Neural cell (in vitro differentiated cells): ENCODE data around the gene KDF1. TPM values are rescaled to one million over a fixed set of nuclear protein-coding genes. Genes with fewer than 3 reads are reported as not detected.

Source experiments
- H2AFZ ChIP-seq: fragments of 200-600, 300-800 bp; sonication (generic), shearing (Covaris generic); 2 replicates; pipeline ENCODE4 v1.6.0; 2014; ENCODE audit warnings: low read depth, mild to moderate bottlenecking, antibody characterized with exemption, low read length, moderate library complexity
- H3F3A ChIP-seq: fragments of 200-600 bp; shearing (Covaris generic); 2 replicates; pipeline ENCODE4 v1.6.1; 2016; ENCODE audit warnings: mild to moderate bottlenecking, moderate library complexity, mixed read lengths, antibody characterized with exemption, low read length; ENCODE audit not compliant: insufficient read depth, poor library complexity, severe bottlenecking
- H3K27ac ChIP-seq: fragments of 200-600, 300-800 bp; sonication (generic), shearing (Covaris generic); 2 replicates; pipeline ENCODE4 v1.5.1; 2014; ENCODE audit warnings: mild to moderate bottlenecking, low read length, moderate library complexity
- H3K27me3 ChIP-seq: fragments of 300-800, 200-600 bp; sonication (generic), shearing (Covaris generic); 2 replicates; pipeline ENCODE4 v1.6.0; 2014; ENCODE audit warnings: mild to moderate bottlenecking, low read depth, low read length, moderate library complexity; ENCODE audit not compliant: insufficient read depth
- H3K36me3 ChIP-seq: fragments of 300-800, 200-600 bp; sonication (generic), shearing (Covaris generic); 2 replicates; pipeline ENCODE4 v1.5.1; 2014; ENCODE audit warnings: mild to moderate bottlenecking, antibody characterized with exemption, low read length, moderate library complexity; ENCODE audit not compliant: insufficient read depth
- H3K4me2 ChIP-seq: fragments of 300-800, 200-600 bp; sonication (generic), shearing (Covaris generic); 2 replicates; pipeline ENCODE4 v1.6.0; 2014; ENCODE audit warnings: mild to moderate bottlenecking, low read length
- H3K4me3 ChIP-seq: fragments of 300-800, 200-600 bp; sonication (generic), shearing (Covaris generic); 2 replicates; pipeline ENCODE4 v1.5.1; 2014; ENCODE audit warnings: mild to moderate bottlenecking, low read length, moderate library complexity
- H3K79me2 ChIP-seq: fragments of 200-600 bp; shearing (Covaris generic); replicated peaks from 2 replicates; pipeline ENCODE4 v1.6.0; 2014; ENCODE audit warnings: mild to moderate bottlenecking, low read length, moderate library complexity; ENCODE audit not compliant: insufficient read depth
- H3K9ac ChIP-seq: fragments of 300-800, 200-600 bp; sonication (generic), shearing (Covaris generic); 2 replicates; pipeline ENCODE4 v1.6.1; 2016; ENCODE audit warnings: mild to moderate bottlenecking, low read length, mixed read lengths
- H3K9me2 ChIP-seq: fragments of 200-600 bp; shearing (Covaris generic); 2 replicates; pipeline ENCODE4 v1.6.1; 2016; ENCODE audit warnings: mild to moderate bottlenecking, low read length, mixed read lengths; ENCODE audit not compliant: insufficient read depth
- H3K9me3 ChIP-seq: fragments of 200-600, 300-800 bp; sonication (generic), shearing (Covaris generic); 2 replicates; pipeline ENCODE4 v1.6.1; 2016; ENCODE audit warnings: mild to moderate bottlenecking, mixed run types, low read length, moderate library complexity, mixed read lengths
- H4K20me1 ChIP-seq: fragments of 200-600 bp; shearing (Covaris generic); 2 replicates; pipeline ENCODE4 v1.6.1; 2016; ENCODE audit warnings: mild to moderate bottlenecking, mixed run types; ENCODE audit not compliant: insufficient read depth
- CTCF ChIP-seq: fragments of 450-650 bp; IDR thresholded peaks from 2 replicates; pipeline ENCODE4 v1.5.1; 2014; ENCODE audit warnings: antibody characterized with exemption, mild to moderate bottlenecking, moderate library complexity; ENCODE audit not compliant: poor library complexity, severe bottlenecking
- EP300 ChIP-seq: fragments of 450-650 bp; conservative IDR thresholded peaks from 2 replicates; pipeline ENCODE4 v1.6.1; 2014; ENCODE audit warnings: antibody characterized with exemption, mild to moderate bottlenecking, moderate library complexity; ENCODE audit not compliant: poor library complexity, severe bottlenecking
- EZH2 ChIP-seq: fragments of 200-600, 300-800 bp; shearing (Covaris generic), sonication (generic); IDR thresholded peaks from 2 replicates; pipeline ENCODE4 v1.6.1; 2014; ENCODE audit warnings: antibody characterized with exemption, low read length, borderline replicate concordance, mild to moderate bottlenecking; ENCODE audit not compliant: insufficient read depth, poor library complexity, severe bottlenecking
- MXI1 ChIP-seq: fragments of 450-650 bp; conservative IDR thresholded peaks from 2 replicates; pipeline ENCODE4 v1.6.1; 2014; ENCODE audit warnings: antibody characterized with exemption, mild to moderate bottlenecking; ENCODE audit not compliant: poor library complexity, severe bottlenecking
- POLR2AphosphoS5 ChIP-seq: IDR thresholded peaks from 2 replicates; pipeline ENCODE4 v1.6.1; 2012
- RAD21 ChIP-seq: fragments of 450-650 bp; conservative IDR thresholded peaks from 2 replicates; pipeline ENCODE4 v1.6.1; 2014; ENCODE audit warnings: antibody characterized with exemption, mild to moderate bottlenecking, moderate library complexity
- REST ChIP-seq: IDR thresholded peaks from 2 replicates; pipeline ENCODE4 v1.6.1; 2012; ENCODE audit warnings: borderline replicate concordance
- SMC3 ChIP-seq: fragments of 450-650 bp; conservative IDR thresholded peaks from 2 replicates; pipeline ENCODE4 v1.6.1; 2014; ENCODE audit warnings: antibody characterized with exemption, mild to moderate bottlenecking, moderate library complexity; ENCODE audit not compliant: poor library complexity
- TAF1 ChIP-seq: IDR thresholded peaks from 2 replicates; pipeline ENCODE4 v1.6.1; 2012; ENCODE audit warnings: low read depth
- polyA plus RNA-seq: library from polyadenylated mRNA; depleted of rRNA; stranded (reverse); fragments of >200 nt; gene quantifications from 2 replicates; pipeline ENCODE4 v1.2.3, GENCODE V29; 2014

The KDF1 gene
- polyA plus RNA-seq, 1 donor from 2014 or later, result not detected

- Histone ChIP-seq H3K27ac (no peak overlapping the region), H3K27me3 (peaks cover 32% of the 10 kb centered on the region)
Observed at GRCh38 chr1:26994787-26995517, 34.7 kb upstream of the KDF1 start.

More at GRCh38 chr1:26994787-26995517, 34.7 kb upstream of the KDF1 start:
- H3K9ac ChIP-seq, result peak overlapping the region; percentile 70
- H3K4me3 ChIP-seq, result peak overlapping the region; percentile 89
- no peaks in the 10 kb centered on the region for H3K9me3 ChIP-seq
- peak overlapping the region; percentile 7 for H3K4me2 ChIP-seq
- H4K20me1 ChIP-seq, result no peaks in the 10 kb centered on the region
- no peaks in the 10 kb centered on the region for H3K36me3 ChIP-seq
- H3K9me2 ChIP-seq, result no peaks in the 10 kb centered on the region
- H3K79me2 ChIP-seq, result no peaks in the 10 kb centered on the region
- no peak overlapping the region for H2AFZ ChIP-seq
- peaks cover under 1% of the 10 kb centered on the region for H3F3A ChIP-seq
- TF ChIP-seq REST (no peak), POLR2AphosphoS5 (no peak), TAF1 (no peak), MXI1 (no peak), CTCF (no peak), RAD21 (no peak), EZH2 (no peak), SMC3 (no peak), EP300 (no peak)
